GM12892 (cell line): ENCODE measurements around the gene PIK3C2G.

Source experiments
- POLR2A ChIP-seq: IDR thresholded peaks from 2 replicates; pipeline ENCODE4 v1.6.1; 2011; ENCODE audit warnings: low read depth, low read length, control low read depth
- POLR2AphosphoS5 ChIP-seq: IDR thresholded peaks from 2 replicates; pipeline ENCODE4 v1.6.1; 2011; ENCODE audit warnings: low read depth, low read length, control low read depth

- TF ChIP-seq POLR2A = no peak
- TF ChIP-seq POLR2AphosphoS5 = no peak
Observed at GRCh38 chr12:18546399-18546798, 285.1 kb downstream of the PIK3C2G start.
